Suprapubic skin (tissue), 4 donors: ENCODE measurements around the gene RTL10. TPM values are rescaled to one million over a fixed set of nuclear protein-coding genes. Genes with fewer than 3 reads are reported as not detected.
A peak's percentile ranks its signal among the peaks of the same experiment; 100 is the strongest.

Source experiments
- DNase-seq, 2 donors: peaks; one replicate each; pipeline ENCODE4 v3.0.0-alpha.2; 2019; ENCODE audit warnings: low spot score in 2 of 2
- H3K27ac ChIP-seq: fragments of 200-600 bp; sonication (generic); one replicate; pipeline ENCODE4 v1.5.1; 2019
- H3K27me3 ChIP-seq: fragments of 200-600 bp; sonication (generic); one replicate; pipeline ENCODE4 v1.5.1; 2019
- H3K36me3 ChIP-seq: fragments of 200-600 bp; sonication (generic); one replicate; pipeline ENCODE4 v1.5.1; 2019
- H3K4me1 ChIP-seq: fragments of 200-600 bp; sonication (generic); one replicate; pipeline ENCODE4 v1.5.1; 2019
- H3K4me3 ChIP-seq: fragments of 200-600 bp; sonication (generic); one replicate; pipeline ENCODE4 v1.5.1; 2019; ENCODE audit warnings: mild to moderate bottlenecking
- H3K9me3 ChIP-seq: fragments of 200-600 bp; sonication (generic); one replicate; pipeline ENCODE4 v1.5.1; 2019
- CTCF ChIP-seq, 2 donors: fragments of 200-600 bp in 1 of 2; fragments of 450-650 bp in 1 of 2; sonication (generic) in 1 of 2; IDR thresholded peaks; one replicate each; pipeline ENCODE4 v1.5.1; 2016 to 2019; ENCODE audit warnings: antibody characterized with exemption in 2 of 2, mild to moderate bottlenecking in 1 of 2, moderate library complexity in 1 of 2
- EP300 ChIP-seq: sonication (generic); formaldehyde crosslinking; IDR thresholded peaks from one replicate; pipeline ENCODE4 v1.6.1; 2017; ENCODE audit warnings: antibody characterized with exemption
- POLR2A ChIP-seq, 2 donors: fragments of 450-650 bp; IDR thresholded peaks; one replicate each; pipeline ENCODE4 v1.6.1; 2017; ENCODE audit warnings: antibody characterized with exemption in 2 of 2, mild to moderate bottlenecking in 2 of 2, moderate library complexity in 2 of 2
- POLR2AphosphoS5 ChIP-seq, 3 donors: sonication (generic); formaldehyde crosslinking; IDR thresholded peaks; one replicate each; pipeline ENCODE4 v1.6.1; 2017; ENCODE audit warnings: antibody characterized with exemption in 3 of 3
- WGBS: methylation state at CpG from one replicate; pipeline ENCODE4 v1.1.5; 2018; 5-methylcytosine and 5-hydroxymethylcytosine counted together
- total RNA-seq, 4 donors: library from RNA; depleted of rRNA; stranded (reverse); fragments of >200 nt; gene quantifications; one replicate each; pipeline ENCODE4 v1.1.0, GENCODE V29; 2016

Gene RTL10
- total RNA-seq, 4 donors from 2014 or later = 21.8 to 46.2 (median 32.4) TPM

- H3K4me3 ChIP-seq = no peak overlapping the region
- no peaks in the 10 kb centered on the region for H3K27me3 ChIP-seq
- no peak overlapping the region for H3K27ac ChIP-seq
- peaks cover 47% of the 10 kb centered on the region for H3K4me1 ChIP-seq
- DNase-seq = peak; percentile 55 to 61
- WGBS = 60% methylated on average over 7 of the region's 7 CpGs
- no peaks in the 10 kb centered on the region for H3K9me3 ChIP-seq
- no peaks in the 10 kb centered on the region for H3K36me3 ChIP-seq
- TF ChIP-seq CTCF (IDR thresholded peaks at IDR 0.05) = no peak
- no peak for TF ChIP-seq POLR2AphosphoS5 (IDR thresholded peaks at IDR 0.05)
- no peak for TF ChIP-seq POLR2A (IDR thresholded peaks at IDR 0.05)
- no peak for TF ChIP-seq EP300
Observed at GRCh38 chr22:19873960-19874306, 19.3 kb upstream of the RTL10 start.

- H3K9me3 ChIP-seq = no peaks in the 10 kb centered on the region
- TF ChIP-seq EP300 = no peak
- no peak for TF ChIP-seq POLR2A (IDR thresholded peaks at IDR 0.05)
- no peak for TF ChIP-seq CTCF (IDR thresholded peaks at IDR 0.05)
- no peak for TF ChIP-seq POLR2AphosphoS5 (IDR thresholded peaks at IDR 0.05)
- no peaks in the 10 kb centered on the region for H3K36me3 ChIP-seq
- H3K27me3 ChIP-seq = no peaks in the 10 kb centered on the region
- H3K4me1 ChIP-seq = peaks cover 53% of the 10 kb centered on the region
- no peak overlapping the region for H3K27ac ChIP-seq
- WGBS = 53% methylated on average over 3 of the region's 27 CpGs
- DNase-seq = peak; percentile 66 to 73
- H3K4me3 ChIP-seq = no peak overlapping the region
Observed at GRCh38 chr22:19873138-19873959, 18.7 kb upstream of the RTL10 start.

- peak in 1 of 2 donors; percentile 69 for DNase-seq
- Histone ChIP-seq H3K36me3 (no peaks in the 10 kb centered on the region), H3K9me3 (no peaks in the 10 kb centered on the region), H3K27me3 (no peaks in the 10 kb centered on the region), H3K4me1 (peaks cover 55% of the 10 kb centered on the region), H3K27ac (no peak overlapping the region), H3K4me3 (no peak overlapping the region)
- no CpG with 5 or more reads among the region's 7 CpGs for WGBS
- TF ChIP-seq CTCF (IDR thresholded peaks at IDR 0.05) (no peak), POLR2AphosphoS5 (IDR thresholded peaks at IDR 0.05) (no peak), POLR2A (IDR thresholded peaks at IDR 0.05) (no peak), EP300 (no peak)
Observed at GRCh38 chr22:19872779-19873137, 18.1 kb upstream of the RTL10 start.

- no peak overlapping the region for H3K4me3 ChIP-seq
- 96% methylated on average over 8 of the region's 16 CpGs for WGBS
- H3K9me3 ChIP-seq = no peaks in the 10 kb centered on the region
- no peaks in the 10 kb centered on the region for H3K27me3 ChIP-seq
- H3K4me1 ChIP-seq = peaks cover 55% of the 10 kb centered on the region
- TF ChIP-seq POLR2AphosphoS5 (IDR thresholded peaks at IDR 0.05) (no peak), POLR2A (IDR thresholded peaks at IDR 0.05) (no peak), EP300 (no peak), CTCF (IDR thresholded peaks at IDR 0.05) (no peak)
- DNase-seq = peak; percentile 60 to 76
- no peaks in the 10 kb centered on the region for H3K36me3 ChIP-seq
- H3K27ac ChIP-seq = no peak overlapping the region
Observed at GRCh38 chr22:19871845-19872778, 17.4 kb upstream of the RTL10 start.
